GM12873 (cell line): ENCODE data around the gene ULK4.

Experiments
- TF ChIP-seq, protein P1 (sequence below): IDR thresholded peaks from 2 replicates; pipeline ENCODE4 v1.5.1; 2012; ENCODE audit warnings: low read depth, mild to moderate bottlenecking, moderate library complexity, low read length, control low read depth; ENCODE audit not compliant: insufficient read depth; ENCODE audit errors: missing control alignments

Gene ULK4

DNA sequence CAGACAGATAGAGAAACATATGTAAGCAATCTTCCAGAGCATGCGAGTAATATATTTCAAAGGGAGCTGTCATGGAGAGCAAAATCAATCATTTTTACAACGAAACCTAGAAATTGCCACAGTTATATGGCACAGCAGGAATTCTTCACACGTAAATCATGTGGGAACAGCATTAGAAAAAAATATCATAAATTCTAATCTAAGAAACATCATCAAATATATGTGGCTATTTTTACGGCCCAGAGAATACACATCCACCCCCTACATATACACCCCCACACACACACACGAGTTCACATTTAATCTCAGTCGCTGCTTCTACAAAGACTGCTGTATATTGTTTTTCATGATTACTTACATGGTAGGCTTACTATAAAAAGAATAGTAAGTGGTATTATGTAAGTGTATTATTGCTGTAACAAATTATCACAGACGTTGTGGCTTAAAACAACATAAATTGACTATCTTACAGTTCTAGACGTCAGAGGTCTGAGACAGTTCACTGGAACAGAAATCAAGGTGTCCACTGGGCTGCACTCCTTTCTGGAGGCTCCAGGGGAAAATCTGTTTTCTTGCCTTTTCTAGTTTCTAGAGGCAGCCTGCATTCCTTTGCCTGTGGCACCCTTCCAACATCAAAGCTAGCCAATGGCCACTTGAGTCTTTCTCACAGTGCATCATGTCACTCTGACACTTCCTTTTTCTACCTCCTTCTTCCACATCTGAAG is 363.3 kb downstream of the ULK4 start:
- TF ChIP-seq, protein P1, sequence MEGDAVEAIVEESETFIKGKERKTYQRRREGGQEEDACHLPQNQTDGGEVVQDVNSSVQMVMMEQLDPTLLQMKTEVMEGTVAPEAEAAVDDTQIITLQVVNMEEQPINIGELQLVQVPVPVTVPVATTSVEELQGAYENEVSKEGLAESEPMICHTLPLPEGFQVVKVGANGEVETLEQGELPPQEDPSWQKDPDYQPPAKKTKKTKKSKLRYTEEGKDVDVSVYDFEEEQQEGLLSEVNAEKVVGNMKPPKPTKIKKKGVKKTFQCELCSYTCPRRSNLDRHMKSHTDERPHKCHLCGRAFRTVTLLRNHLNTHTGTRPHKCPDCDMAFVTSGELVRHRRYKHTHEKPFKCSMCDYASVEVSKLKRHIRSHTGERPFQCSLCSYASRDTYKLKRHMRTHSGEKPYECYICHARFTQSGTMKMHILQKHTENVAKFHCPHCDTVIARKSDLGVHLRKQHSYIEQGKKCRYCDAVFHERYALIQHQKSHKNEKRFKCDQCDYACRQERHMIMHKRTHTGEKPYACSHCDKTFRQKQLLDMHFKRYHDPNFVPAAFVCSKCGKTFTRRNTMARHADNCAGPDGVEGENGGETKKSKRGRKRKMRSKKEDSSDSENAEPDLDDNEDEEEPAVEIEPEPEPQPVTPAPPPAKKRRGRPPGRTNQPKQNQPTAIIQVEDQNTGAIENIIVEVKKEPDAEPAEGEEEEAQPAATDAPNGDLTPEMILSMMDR, result no peak

- TF ChIP-seq, protein P1, result no peak
These were observed 368.1 kb downstream of the ULK4 start for GRCh38 chr3:41593774-41594173.

- TF ChIP-seq, protein P1, result no peak
These were observed 369.0 kb downstream of the ULK4 start for GRCh38 chr3:41592753-41593510.

GRCh38 chr3:41583014-41583413 is 378.9 kb downstream of the ULK4 start:
- TF ChIP-seq, protein P1, result no peak

DNA sequence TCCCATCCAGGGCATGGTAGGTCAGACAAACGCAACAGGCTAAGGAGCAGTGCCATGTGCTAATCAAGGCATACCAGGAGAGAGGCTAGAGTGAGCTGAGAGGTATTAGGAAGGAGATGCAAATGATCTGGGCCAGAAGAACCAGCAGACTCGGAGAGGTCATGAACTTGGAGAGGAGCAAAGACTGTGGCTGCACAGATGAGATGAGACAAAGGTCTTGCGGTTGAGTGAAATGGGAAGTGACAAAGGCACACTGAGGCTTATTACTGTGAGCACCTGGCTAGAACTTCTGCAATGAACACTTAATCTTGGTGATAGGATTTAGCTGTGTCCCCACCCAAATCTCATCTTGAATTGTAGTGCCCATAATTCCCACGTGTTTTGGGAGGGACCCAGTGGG is 380.2 kb downstream of the ULK4 start:
- TF ChIP-seq, protein P1, result no peak

DNA sequence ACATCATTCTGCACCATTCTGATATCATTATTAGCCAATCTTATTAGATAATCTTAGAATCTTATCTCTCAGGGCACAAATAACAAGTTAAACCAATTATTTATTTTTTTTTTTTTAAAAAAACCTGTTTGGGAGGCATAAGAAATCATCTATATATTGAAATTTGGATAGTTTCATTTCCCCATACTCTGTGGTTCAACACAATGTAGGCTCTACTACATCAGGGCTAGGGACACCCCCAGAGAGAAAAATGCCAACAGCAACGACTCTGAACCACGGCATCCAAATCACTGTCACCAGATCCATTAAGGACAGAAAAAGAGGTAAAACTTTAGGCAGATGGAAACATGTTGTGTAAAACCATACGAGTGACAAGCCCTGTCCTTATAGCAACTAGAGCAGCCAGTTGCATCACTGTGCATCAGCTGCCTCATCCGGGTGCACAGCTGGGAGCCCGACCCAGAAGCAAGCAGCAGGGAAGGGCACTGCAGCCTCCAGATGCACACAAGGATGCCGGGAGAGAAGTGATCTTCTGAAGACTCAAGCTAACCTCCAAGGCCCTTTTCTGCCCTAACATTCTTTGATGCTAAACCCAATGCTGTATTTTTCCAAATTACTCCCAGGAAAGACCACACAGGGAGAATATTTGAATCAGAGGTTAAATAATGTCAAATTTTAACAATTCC is 381.5 kb downstream of the ULK4 start:
- TF ChIP-seq, protein P1, result no peak

DNA sequence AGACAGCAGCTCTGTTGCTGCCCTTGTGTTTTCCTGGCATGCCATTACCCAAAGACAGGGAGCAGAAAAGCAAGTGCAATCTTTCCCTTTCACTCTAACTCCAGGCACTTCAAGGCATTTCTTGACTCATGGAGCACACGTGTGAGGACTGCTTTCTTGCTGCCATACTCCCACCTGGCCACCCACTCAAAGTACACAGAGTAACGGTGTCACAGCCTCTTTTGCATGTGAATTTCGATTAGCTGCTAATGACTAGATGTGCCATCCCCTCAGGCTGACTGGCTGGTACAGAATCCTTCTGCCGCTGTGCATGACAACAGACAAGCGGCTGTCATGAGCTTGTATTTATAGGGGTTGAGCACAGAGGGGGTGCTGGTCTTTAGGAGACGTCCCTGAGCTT is 382.0 kb downstream of the ULK4 start:
- TF ChIP-seq, protein P1, result no peak
